ENCODE measurements around the gene KRT79.

KRT79 gene

DNA sequence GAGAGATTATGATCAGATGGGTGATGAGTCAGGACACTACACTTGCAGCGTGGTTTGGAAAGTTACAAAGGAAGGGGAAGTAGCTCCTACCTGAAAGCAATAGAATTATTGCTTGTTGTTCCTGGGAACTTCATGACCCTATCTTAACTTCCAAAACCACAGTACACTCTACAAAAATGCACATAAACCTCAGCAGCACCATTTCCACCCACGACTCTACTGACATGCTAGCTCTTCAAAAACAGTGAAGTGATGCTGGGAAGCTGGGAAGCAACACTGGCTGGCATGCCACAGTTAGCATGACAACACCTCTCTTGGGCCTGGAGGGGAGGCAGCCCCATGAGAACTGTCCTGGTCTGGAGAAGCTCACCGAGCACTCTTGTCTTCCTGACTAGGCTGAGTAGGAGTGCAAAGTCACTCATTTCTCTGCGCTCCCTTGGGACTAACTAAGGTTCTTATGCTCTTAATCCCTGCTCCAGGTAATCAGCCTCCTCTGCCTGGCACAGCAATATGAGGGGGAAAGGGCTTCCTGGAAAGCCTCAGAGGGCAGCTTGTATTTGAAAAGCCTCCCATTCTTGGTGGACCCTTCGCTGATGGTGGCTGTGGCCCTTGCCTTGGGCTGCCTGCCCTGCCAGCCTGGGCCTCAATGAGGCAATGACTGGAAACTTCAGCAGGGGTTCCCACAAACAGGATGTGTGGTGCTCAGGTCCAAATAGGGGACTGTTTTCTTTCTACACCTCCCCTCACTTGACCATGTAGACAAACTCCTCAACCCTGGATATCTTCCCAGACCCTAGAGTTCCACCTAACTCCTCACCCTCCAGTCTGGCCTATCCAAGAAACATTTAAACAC is 39.4 kb downstream of the KRT79 start:
- no peak overlapping the region for H3K4me3 ChIP-seq (ENCODE audit: low read length)
- no peak for TF ChIP-seq ZNF274 (IDR thresholded peaks at IDR 0.05; ENCODE audit: low read depth, low read length)

DNA sequence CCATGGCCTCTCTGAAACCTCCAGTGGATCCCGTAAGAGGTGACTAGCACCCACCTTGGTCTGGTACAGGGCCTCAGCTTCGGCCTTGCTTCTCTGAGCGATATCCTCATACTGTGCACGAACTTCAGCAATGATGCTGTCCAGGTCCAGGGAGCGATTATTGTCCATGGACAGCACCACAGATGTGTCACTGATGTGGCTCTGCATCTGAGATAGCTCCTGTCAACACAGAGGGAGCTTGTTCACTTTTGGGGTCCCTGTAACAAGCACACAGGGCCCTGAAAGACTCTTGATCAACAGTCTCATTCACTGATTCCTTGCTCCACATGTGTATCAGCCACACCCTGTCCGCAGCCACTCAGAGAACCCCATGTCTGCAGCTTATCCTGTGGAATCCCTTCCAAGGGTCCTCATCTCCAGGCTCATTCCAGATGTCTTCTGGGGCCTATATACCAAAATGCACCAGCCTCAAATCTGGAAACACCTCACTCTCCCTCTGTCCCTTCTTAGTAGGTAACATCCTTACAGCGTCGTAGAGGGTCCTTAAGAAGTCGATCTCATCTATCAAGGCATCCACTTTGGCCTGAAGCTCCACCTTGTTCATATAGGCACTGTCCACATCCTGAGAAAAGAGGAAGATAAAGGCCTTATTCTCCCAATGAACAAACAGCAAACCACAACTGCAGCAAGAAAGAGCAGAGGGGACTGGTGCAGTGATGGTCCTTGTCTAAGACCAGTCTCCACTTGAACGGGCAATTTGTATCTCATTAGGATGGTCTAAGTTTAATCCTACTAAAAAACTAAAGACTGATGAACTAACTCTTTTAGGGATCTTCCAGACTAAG is 41.7 kb downstream of the KRT79 start:
- H3K4me3 ChIP-seq (ENCODE audit: low read length): no peak overlapping the region
- no peak for TF ChIP-seq ZNF274 (IDR thresholded peaks at IDR 0.05; ENCODE audit: low read depth, low read length)

DNA sequence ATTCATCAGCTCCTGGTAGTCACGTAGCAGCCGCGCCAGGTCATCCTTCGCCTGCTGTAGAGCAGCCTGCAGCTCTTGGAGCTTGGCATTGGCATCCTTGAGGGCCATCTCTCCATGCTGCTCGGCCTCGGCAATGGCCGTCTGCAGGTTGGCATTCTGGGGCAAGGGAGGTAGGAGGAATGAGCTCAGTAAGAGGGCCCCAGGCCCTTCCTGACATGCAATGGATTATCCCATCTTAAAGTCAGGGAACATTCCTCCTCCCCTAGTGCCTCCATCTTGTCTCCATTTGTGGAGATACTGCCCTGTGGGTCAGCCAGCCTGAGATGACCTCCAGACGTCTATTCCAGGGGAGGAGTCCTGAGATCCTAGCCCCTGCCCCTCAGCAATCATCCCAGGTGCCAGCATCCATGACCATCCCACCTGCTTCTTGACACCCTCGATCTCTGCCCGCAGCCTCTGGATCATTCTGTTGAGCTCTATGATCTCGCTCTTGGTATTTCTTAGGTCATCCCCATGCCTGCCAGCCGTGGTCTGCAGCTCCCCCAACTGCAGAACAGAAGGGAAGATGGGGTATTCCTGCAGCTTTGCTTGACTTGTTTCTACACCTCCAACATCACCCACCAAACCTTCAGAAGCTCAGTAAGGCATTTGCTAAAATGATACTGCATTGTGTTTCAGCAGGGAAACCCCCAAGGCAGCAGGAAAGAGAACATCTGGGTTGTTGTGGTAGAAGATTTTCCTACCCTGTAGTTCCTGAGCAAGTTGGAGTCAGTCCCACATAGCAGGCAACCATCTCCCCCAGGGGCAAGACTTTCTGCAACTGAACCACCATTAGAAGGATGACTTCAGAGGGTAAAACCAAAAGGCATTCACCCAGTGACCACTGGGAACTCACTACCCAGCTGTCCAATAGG is 42.6 kb downstream of the KRT79 start:
- H3K4me3 ChIP-seq (ENCODE audit: low read length): no peak overlapping the region
- TF ChIP-seq ZNF274 (IDR thresholded peaks at IDR 0.05; ENCODE audit: low read depth, low read length): no peak

DNA sequence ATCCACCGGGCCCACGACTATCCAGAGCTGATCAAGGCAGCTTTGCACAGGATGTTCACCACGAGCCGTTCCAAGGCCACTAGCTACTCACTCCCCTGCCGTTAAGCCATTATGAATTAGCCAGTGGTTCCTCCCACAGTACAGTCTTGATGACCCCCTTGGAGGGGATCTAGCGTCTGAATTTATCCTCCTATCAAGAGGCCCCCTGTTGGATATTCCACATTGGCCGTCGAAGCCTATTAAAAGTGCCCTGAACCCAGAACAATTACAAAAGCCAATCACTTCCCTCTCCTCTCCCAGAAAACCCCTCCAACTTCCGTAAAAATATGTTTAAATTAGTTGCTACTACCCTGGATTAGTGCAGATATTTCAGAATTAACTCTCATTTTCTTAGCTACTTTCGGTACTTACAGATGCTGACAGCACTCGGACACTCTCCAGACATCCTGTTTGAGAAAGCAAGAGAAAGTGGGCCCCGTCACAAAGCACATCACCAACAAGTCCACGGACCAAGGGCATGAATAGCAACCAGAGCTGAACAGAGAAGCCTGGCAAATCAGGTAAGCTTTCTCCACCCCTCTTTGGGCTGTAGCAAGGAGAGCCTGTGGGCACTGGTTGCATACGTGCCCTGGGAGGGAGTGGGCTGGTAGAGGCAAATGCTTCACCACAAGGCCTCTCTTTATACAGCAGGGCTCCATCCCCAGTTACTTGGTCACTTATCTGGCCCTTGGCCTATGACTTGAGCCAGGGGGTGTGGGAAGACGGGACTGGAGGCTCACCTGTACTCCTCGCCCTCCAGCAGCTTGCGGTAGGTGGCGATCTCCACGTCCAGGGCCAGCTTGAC is 43.5 kb downstream of the KRT79 start:
- no peak for TF ChIP-seq ZNF274 (IDR thresholded peaks at IDR 0.05; ENCODE audit: low read depth, low read length)
- H3K4me3 ChIP-seq (ENCODE audit: low read length): no peak overlapping the region

DNA sequence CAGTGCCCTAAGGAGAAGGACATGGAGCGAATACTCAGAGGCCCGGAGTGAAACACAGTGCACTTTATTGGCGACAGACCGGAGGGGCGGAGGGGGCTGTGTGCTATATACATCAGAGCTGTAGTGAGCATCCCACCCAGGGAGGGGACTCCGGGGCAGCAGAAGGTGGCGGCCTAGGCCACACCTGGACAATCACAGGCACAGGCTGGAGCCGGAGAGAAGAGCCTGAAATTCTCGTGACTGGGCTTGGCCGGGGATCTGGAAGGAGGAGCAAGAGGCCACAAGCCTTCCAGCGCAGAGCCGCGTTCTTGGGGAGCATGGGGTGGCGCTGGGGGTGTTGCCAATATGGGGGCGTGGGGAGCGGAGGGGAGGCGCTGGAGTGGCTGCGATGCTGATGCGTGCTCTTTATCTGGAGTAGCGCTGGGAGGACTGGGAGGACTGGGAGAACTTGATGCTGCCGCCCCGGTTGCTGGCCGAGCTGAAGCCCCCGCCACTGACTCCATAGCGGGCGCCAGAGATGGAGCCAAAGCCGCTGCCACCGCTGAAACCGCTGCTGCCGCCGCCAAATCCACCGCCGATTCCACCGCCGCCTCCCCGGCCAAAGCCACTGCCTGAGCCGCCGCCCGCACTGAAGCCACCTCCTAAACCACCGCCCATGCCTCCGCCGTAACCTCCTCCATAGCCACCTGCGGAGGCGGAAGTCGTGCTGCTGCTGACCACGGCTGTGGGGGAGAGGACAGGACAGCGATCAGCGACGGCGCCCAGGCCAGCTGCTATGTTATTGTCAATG is 44.3 kb downstream of the KRT79 start:
- no peak overlapping the region for H3K4me3 ChIP-seq (ENCODE audit: low read length)
- no peak for TF ChIP-seq ZNF274 (IDR thresholded peaks at IDR 0.05; ENCODE audit: low read depth, low read length)

DNA sequence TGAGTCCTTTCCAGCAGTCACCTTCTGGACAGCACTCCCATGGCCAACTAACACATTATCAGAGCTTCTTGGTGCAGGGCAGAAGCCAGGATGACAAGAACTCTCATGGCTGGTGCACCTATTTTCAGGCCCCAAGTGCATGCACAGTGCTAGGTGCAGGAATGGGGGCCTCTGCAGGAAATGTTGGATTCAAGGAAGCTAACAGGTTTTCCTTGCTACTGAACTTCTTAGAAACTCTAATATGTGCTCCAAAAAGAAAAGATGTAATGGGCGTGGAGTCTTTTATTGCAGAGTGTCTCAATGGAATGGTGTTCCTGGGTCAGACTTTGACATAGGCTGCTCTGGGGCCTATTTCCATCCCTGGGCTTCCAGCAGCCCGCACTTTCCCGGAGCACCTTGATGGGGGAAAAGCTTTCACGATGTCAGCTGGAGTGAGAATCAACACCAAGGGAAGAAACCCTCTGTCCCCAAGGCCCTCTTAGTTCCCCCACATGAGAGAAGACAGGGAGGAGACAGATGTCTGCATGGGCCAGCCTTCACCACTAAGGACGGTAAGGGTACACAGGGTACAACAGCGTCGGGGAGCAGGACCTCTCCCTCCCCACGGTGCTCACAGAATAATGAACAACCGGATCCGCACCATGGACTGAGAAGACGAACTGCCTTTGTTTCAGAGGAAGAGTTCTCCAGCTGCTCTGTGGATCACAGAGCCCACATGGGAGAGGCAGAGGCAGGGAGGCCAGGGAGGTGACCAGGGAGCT is 45.1 kb downstream of the KRT79 start:
- no peak for TF ChIP-seq ZNF274 (IDR thresholded peaks at IDR 0.05; ENCODE audit: low read depth, low read length)
- no peak overlapping the region for H3K4me3 ChIP-seq (ENCODE audit: low read length)

DNA sequence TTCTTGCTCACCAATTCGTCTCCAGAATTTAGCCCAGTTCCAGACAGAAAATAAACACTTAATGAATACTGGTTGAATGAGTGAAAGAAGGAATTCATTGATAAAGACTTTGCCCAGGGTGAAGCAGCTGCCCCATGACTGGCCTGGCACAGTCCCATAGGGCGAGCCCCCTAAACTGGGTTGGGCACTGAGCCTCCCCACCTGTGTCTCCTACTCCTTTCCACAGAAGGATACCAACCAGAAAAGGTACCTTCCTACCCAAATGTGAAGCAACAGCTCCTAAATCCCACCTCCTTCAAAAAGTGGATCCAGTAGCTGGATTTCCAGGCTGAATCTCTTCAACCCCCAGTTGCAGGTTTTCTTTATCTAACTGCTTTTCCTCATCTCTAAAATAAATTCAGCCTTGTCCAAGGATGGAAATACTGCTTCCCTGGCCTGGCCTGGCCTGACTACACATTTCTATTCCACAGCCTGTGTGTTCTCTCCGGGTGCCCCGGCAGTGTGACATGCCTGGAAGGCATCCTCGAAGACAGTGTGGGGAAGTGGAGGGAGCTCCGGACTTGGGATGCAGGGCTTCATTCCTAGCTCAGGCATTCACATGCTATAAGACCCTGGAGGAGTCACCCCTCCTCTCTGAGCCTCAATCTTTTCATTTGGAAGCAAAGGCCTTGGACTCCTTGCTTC is 45.8 kb downstream of the KRT79 start:
- no peak for TF ChIP-seq ZNF274 (IDR thresholded peaks at IDR 0.05; ENCODE audit: low read depth, low read length)
- no peak overlapping the region for H3K4me3 ChIP-seq (ENCODE audit: low read length)

DNA sequence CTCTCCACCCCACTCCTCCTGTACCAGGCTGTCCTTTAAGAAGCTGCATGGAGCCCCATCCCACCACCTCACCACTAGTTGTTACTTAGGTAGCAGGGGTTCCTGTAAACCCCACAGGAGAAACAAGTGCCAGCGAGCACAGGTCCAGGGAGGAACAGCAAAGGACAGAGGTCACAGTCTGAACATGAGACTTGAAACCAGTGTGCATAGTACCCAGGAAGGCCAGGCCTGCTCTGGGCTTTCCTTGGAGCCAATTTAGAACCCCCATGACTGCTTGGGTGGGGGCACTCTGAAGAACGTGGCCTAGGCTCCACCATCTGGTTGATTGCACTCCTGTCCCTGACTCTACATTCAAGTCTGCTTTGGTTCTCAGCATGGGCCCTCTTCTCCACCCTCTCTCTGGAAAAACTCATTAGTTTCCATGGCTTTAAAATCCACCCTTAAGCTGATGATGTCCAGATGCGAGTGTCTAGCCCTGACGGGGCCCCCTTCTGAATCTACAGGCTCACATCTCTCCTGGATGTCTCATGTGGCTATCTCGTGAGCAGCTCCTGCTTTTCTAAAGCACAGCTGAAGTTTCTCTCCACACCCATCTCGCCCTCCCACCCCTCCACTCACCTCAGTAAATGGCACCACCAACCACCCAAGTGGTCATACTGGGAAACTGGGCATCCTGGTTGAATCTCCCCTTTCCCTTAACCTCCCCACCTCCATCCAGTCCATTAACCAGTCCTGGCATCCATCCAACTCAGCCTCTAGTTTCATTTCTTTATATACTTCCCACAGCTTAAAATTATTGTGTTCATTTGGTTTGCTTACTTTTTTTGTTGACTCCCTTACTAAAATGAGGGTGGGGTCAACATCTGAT is 46.6 kb downstream of the KRT79 start:
- TF ChIP-seq ZNF274 (IDR thresholded peaks at IDR 0.05; ENCODE audit: low read depth, low read length): no peak
- no peak overlapping the region for H3K4me3 ChIP-seq (ENCODE audit: low read length)

DNA sequence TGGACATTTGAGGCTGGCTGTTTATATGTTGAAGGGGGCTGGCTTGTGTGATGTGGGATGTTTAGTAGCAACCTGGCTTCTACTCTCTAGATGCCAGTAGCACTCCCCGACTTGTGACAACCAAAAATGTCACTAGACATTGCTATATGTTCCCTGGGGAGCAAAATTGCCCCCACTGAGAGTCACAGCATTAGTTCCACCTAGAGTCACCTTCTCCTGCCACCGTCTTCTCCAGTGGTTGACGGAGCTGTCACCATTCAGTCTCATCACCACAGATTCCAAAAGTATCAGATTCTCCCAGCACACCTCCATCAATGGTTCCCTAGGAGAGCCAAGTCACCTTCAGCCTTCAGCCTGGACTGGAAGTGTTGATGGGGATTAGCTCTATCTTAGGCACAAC is 49.2 kb downstream of the KRT79 start:
- TF ChIP-seq ZNF274 (IDR thresholded peaks at IDR 0.05; ENCODE audit: low read depth, low read length): no peak
- no peak overlapping the region for H3K4me3 ChIP-seq (ENCODE audit: low read length)

DNA sequence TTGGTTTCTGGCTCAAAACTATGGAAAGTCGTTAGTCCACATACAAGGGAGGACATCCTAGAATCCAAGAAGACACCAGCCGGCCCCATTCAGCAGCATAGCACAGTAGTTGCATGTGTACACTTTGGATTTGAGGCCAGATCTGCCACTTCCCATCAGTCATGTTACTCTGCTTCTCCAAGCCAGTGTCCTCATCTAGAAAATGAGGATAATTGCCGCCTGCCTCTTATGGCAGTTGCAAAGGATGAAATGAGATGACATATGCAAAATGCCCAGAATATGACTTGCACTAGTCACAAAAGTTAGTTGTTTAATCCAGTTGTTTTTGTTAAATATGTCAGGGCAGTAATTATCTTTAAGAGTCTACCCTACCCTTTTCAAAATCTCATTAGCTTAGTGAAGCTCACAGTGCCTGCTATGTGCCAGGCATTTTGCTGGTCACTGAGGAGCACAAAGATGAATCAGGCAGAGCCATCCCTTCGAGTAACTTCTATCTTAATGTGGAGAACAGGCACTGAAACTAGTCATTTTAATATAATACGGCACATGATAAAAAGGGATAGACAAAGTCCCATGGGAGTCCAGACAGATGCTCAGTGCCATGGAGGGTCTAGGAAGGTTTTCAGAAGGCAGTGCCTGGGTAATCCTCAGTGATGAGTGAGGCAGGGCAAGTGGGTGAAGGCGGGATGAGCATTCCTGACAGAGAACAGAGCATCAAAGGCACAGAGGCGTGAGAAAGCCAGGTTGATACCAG is 50.4 kb downstream of the KRT79 start:
- no peak for TF ChIP-seq ZNF274 (IDR thresholded peaks at IDR 0.05; ENCODE audit: low read depth, low read length)

More for the DNA sequence above, 50.4 kb downstream of the KRT79 start:
- H3K4me3 ChIP-seq (ENCODE audit: low read length): no peak overlapping the region
